HFFc6 (cell line): Measurements from ENCODE around the gene GLIS2. TPM values are rescaled to one million over a fixed set of nuclear protein-coding genes. Genes with fewer than 3 reads are reported as not detected.

Source experiments
- DNase-seq: peaks from one replicate; pipeline ENCODE4 v3.0.0-alpha.2; 2018
- H3K27ac Mint-ChIP-seq: 2 replicates; pipeline ENCODE4 v1.8.0; 2020; ENCODE audit warnings: mild to moderate bottlenecking, mixed read lengths
- H3K27me3 Mint-ChIP-seq: 2 replicates; pipeline ENCODE4 v1.8.0; 2021; ENCODE audit warnings: mild to moderate bottlenecking, moderate library complexity, mixed read lengths; ENCODE audit not compliant: insufficient read depth
- H3K36me3 Mint-ChIP-seq: 2 replicates; pipeline ENCODE4 v1.8.0; 2021; ENCODE audit warnings: low read depth, mixed read lengths
- H3K4me1 Mint-ChIP-seq: 2 replicates; pipeline ENCODE4 v1.8.0; 2020; ENCODE audit warnings: low read depth, mixed read lengths
- H3K4me3 Mint-ChIP-seq: 2 replicates; pipeline ENCODE4 v1.8.0; 2020; ENCODE audit warnings: mild to moderate bottlenecking, moderate library complexity, mixed read lengths
- H3K9me3 Mint-ChIP-seq: 2 replicates; pipeline ENCODE4 v1.8.0; 2020; ENCODE audit warnings: mild to moderate bottlenecking, mixed read lengths
- total RNA-seq, 6 experiments: library from RNA; stranded (reverse); fragmentation: NEBNext Ultra II Directional; extraction: Animal tissue kit (Norgen Biotek cat#: 25700); gene quantifications; 2 replicates in 1 of 6; 3 replicates in 5 of 6; pipeline ENCODE4 v1.2.3, GENCODE V29; 2021
- TF ChIP-seq, protein P1 (sequence below): fragments of 200-600 bp; sonication (generic); IDR thresholded peaks from 2 replicates; pipeline ENCODE4 v1.5.0; 2021; ENCODE audit warnings: antibody characterized with exemption, mild to moderate bottlenecking

GLIS2 gene
- total RNA-seq, 6 experiments from 2014 or later, result 21.9 to 26.0 (median 23.5) TPM

DNA sequence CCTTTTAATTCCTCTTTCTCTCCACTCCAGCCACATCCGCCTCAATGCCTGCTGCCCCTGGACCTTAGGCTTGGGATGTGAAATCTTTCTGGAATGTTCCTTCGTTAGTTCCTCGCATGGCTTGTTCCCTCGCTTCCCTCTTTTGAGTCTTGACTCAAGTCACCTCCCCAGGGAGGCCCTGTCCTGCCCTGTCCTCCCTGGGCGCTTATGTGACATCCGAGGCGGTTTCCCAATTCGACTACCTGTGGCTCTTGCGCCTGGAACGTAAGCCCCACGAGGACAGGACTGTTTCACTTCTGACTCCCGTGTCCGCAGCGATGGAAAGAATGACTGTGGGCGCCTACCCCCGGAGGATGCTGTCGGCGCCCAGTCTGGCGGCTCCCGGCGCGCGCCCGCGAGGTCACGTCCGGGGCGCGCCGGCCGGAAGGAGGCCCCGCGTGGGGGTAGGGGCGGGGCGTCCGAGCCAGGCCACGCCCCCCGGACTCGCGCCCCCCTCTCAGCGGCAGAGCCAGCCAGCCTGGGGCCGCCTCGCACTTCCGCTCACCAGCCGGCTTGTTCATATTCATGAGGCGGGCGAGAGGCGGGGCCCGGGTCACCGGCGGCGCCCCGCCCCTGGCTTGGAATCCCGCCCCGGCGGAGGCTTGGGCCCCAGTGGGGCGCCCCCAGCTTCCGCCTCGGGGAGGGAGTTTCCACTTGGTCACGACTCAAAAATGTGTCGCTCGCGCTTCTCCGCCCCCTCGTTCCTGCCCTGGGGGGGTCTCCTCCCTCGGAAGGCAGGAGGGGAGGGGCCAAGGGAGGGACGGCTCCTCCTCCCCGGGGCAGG, 8.4 kb upstream of the GLIS2 start:
- TF ChIP-seq, protein P1, sequence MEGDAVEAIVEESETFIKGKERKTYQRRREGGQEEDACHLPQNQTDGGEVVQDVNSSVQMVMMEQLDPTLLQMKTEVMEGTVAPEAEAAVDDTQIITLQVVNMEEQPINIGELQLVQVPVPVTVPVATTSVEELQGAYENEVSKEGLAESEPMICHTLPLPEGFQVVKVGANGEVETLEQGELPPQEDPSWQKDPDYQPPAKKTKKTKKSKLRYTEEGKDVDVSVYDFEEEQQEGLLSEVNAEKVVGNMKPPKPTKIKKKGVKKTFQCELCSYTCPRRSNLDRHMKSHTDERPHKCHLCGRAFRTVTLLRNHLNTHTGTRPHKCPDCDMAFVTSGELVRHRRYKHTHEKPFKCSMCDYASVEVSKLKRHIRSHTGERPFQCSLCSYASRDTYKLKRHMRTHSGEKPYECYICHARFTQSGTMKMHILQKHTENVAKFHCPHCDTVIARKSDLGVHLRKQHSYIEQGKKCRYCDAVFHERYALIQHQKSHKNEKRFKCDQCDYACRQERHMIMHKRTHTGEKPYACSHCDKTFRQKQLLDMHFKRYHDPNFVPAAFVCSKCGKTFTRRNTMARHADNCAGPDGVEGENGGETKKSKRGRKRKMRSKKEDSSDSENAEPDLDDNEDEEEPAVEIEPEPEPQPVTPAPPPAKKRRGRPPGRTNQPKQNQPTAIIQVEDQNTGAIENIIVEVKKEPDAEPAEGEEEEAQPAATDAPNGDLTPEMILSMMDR, result peak; percentile 56
- H3K27me3 Mint-ChIP-seq, result no peaks in the 10 kb centered on the region; the same call in 1 of the 2 replicates
- peak; percentile 92 for DNase-seq
- peak overlapping the region; percentile 89 for H3K4me3 Mint-ChIP-seq
- H3K9me3 Mint-ChIP-seq, result peaks cover 4% of the 10 kb centered on the region; the same call in 1 of the 2 replicates
- peaks cover 30% of the 10 kb centered on the region for H3K4me1 Mint-ChIP-seq
- H3K27ac Mint-ChIP-seq, result peak overlapping the region; percentile 94
- H3K36me3 Mint-ChIP-seq, result peaks cover 6% of the 10 kb centered on the region

DNA sequence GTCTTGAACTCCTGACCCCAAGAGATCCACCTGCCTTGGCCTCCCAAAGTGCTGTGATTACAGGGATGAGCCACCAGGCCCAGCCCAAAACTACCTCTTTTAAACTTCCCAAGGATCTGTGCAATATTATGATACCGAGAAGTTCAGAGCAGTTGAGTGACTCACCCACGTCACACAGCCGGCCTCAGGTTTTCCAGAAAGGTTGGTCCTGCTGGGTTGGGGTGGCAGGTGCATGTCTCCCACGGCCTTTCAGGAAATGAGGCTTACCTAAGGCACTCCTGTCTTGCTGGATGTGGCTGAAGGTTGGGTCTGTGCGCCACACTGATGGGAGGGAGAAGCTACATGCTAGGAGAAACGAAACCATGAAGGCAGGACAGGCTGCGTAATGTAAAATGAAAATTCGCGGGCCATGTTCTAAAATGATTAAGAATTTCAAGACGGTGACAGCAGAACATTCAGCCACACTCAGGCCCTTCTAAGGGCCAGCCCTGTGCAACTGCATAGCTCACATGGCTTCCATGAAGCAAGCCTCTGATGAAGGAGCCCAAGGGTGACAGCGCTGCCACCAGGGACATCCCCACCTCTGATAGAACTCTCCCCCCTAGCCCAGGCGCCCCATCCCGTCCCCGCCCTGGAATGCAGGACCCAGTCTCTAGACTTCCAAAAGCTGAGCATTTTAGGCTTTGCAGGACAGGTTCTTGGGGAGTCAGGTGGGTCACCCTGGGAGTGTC, 6.6 kb upstream of the GLIS2 start:
- Mint-ChIP-seq H3K36me3 (peaks cover 6% of the 10 kb centered on the region), H3K9me3 (peaks cover 4% of the 10 kb centered on the region; the same call in 1 of the 2 replicates), H3K27ac (peak overlapping the region; percentile 81), H3K27me3 (no peaks in the 10 kb centered on the region; the same call in 1 of the 2 replicates), H3K4me3 (no peak overlapping the region; the same call in 1 of the 2 replicates), H3K4me1 (peaks cover 27% of the 10 kb centered on the region)
- TF ChIP-seq, protein P1, result no peak
- no peak for DNase-seq

- Mint-ChIP-seq H3K27me3 (no peaks in the 10 kb centered on the region; the same call in 1 of the 2 replicates), H3K9me3 (peaks cover 4% of the 10 kb centered on the region; the same call in 1 of the 2 replicates), H3K27ac (peak overlapping the region; percentile 81), H3K4me3 (no peak overlapping the region; the same call in 1 of the 2 replicates), H3K36me3 (peaks cover 6% of the 10 kb centered on the region), H3K4me1 (peaks cover 33% of the 10 kb centered on the region)
- peak; percentile 87 for DNase-seq
- TF ChIP-seq, protein P1, result peak; percentile 82
Measured at GRCh38 chr16:4309833-4310266, 6.0 kb upstream of the GLIS2 start.

DNA sequence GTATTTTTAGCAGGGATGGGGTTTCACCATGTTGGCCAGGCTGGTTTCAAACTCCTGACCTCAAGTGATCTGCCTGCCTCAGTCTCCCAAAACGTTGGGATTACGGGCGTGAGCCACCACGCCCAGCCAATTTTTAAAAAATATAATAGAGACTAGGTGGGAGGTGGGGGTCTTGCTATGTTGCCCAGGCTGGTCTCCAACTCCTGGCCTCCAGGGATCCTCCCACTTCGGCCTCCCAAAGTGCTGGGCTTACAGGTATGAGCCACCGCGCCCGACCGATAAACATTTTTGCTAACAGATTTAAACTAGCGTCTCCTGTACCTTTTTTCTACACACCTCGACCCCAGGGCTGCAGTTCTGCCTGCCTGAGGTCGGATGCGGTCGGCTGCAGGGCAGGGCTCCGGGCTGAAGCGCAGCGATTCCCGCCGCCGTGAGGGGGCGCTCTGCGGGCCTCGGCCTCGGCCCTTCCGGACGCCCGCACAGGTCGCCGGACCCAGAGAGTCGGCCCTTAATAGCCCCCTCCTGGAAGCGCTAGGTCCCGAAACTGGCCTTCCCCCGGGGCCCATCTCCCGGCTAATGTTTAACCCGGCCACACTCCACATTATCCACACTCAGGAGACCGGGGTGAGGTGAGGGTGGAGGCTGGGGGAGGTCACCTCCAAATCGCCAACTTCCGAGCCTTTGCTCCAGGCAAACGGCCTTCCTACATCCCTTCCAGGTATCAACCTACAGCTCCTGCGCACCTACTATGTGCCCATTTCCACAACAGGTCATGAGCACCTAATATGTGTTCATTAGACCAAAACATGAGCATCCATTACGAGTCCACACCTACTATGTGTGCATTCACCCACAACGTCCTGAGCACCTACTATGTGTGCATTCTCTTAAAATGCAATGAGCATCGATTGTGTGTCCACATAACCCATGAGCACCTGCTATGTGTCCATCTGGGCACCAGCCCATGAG, 2.0 kb upstream of the GLIS2 start:
- Mint-ChIP-seq H3K4me1 (peaks cover 39% of the 10 kb centered on the region), H3K9me3 (no peaks in the 10 kb centered on the region)

More for the DNA sequence above, 2.0 kb upstream of the GLIS2 start:
- H3K4me3 Mint-ChIP-seq, result no peak overlapping the region
- H3K36me3 Mint-ChIP-seq, result no peaks in the 10 kb centered on the region
- peak overlapping the region; percentile 91 for H3K27ac Mint-ChIP-seq
- no peaks in the 10 kb centered on the region for H3K27me3 Mint-ChIP-seq
- TF ChIP-seq, protein P1, result peak; percentile 69
- DNase-seq, result no peak
